Measurements from ENCODE around the gene TPK1.

- no peak for TF ChIP-seq CTCF (conservative IDR thresholded peaks at IDR 0.05 in 1 of 2, IDR thresholded peaks at IDR 0.05 in 1 of 2; ENCODE audit: low read depth in 1 of 2, low read length in 2 of 2)
- TF ChIP-seq EZH2 (IDR thresholded peaks at IDR 0.05; ENCODE audit: low read length, missing control alignments), result no peak
Measured at GRCh38 chr7:144524271-144524670, 311.6 kb downstream of the TPK1 start.
